Kidney glomerular epithelial cell (primary cell): ENCODE measurements around the gene CD79A.

Source experiments
- DNase-seq: peaks from one replicate; lab custom pipeline; 2025; lab: John Stamatoyannopoulos, UW

The CD79A gene

DNA sequence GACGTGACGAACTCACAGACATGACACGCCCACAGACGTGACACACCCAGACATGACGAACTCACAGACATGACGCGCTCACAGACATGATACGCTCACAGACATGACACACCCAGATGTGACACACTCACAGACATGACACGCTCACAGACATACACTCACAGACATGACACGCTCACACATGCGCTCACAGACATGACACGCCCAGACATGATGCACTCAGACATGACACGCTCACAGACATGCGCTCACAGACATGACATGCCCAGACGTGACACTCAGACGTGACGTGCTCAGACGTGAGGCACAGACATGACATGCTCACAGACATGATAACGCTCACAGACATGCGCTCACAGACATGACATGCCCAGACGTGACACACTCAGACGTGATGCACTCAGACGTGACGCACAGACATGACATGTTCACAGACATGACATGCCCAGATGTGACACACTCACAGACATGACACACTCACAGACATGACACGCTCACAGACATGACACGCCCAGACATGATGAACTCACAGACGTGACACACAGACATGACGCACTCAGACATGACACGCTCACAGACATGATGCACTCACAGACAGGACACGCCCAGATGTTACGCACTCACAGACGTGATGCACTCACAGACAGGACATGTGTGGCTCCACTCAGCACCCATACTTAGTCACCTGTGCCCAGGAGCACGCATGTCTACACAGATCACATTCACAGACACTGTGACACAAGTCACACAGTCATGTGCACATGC, 43.1 kb downstream of the CD79A start:
- DNase-seq = no peak

GRCh38 chr19:41920882-41921576, 44.0 kb downstream of the CD79A start:
- no peak for DNase-seq

GRCh38 chr19:41921577-41922576, 44.8 kb downstream of the CD79A start:
- no peak for DNase-seq

- DNase-seq = no peak
Measured at GRCh38 chr19:41922585-41922984, 45.5 kb downstream of the CD79A start.

GRCh38 chr19:41923045-41923788, 46.1 kb downstream of the CD79A start:
- no peak for DNase-seq

DNA sequence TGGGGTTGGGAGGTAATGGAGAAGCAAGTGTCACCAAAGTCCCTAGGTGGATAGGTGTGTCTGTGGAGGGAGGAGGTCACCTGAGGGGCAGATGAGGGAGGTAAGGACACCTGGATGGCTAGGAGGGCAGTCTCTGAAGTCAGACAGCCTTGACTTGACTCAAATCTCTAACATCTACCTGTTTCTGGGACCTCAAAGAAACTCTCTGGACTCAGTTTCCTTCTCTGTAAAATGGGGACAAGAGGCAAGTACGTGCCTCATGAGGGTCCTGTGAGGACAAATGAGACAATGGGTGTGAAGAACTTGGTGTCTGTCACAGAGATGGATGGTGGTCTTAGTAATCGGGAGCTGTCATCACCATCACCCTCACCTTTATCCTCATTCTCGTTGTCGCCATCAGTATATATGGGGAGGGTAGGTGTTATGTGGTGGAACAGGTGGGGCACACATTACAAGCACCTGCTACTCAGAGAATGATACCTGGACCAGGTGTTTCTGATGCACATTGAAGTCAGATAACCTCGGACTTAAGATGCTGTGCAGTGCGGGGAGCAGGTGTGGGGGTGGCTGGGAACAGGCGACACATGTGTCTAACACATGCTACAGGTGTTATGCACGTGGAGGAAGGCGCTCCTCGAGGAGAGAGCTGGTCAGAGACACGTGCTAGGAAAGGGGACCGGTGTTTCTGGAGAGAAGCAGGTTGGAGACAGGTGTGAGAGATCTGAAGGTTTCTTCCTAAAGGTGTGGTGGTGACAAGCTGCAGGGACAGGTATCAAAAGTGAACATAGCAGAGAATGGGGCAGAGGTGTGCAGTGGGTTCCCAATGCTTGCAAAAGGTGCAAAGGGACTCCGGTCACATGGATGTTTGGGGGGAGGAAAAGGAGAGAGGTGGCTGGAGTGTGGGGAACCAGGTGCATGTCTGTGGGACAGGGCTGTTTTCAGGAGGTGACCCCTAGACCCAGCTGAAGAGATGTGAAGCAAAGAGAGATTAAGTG, 47.4 kb downstream of the CD79A start:
- no peak for DNase-seq

GRCh38 chr19:41925208-41926003, 48.3 kb downstream of the CD79A start:
- DNase-seq = no peak

DNA sequence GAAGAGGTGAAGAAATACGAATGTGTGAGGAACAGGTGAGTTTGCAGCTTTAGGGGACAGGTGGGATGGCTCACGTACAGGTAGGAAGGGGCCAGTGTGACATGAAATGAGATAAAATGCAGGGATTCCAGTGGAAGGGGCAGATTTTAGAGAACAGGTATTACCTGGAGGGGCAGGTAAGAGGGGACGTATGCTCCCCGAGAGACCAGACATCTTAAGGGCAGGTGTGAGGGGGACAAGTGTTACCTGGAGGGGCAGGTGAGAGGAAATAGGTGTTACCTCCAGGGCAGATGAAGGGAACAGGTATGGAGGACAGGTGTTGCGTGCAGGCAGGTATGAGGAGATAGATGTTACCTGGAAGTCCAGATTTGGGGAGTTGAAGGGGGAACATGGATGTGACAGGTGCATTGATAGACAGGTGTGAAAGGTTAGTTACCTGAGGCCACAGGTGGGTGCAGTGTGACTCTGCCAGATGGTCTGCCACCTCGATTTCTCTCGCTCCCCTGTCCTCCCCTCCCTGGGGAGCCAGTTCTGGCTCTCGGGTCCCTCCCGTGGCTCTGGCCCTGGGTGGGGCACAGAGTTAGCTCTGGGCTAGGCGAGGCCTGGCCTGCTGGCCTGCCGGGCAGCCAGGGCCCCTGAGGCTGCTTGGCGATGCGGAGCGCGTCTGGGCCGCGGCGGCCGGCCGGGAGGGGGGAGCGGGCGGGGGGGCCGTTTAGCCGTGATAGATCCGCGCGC, 49.1 kb downstream of the CD79A start:
- DNase-seq = no peak

DNA sequence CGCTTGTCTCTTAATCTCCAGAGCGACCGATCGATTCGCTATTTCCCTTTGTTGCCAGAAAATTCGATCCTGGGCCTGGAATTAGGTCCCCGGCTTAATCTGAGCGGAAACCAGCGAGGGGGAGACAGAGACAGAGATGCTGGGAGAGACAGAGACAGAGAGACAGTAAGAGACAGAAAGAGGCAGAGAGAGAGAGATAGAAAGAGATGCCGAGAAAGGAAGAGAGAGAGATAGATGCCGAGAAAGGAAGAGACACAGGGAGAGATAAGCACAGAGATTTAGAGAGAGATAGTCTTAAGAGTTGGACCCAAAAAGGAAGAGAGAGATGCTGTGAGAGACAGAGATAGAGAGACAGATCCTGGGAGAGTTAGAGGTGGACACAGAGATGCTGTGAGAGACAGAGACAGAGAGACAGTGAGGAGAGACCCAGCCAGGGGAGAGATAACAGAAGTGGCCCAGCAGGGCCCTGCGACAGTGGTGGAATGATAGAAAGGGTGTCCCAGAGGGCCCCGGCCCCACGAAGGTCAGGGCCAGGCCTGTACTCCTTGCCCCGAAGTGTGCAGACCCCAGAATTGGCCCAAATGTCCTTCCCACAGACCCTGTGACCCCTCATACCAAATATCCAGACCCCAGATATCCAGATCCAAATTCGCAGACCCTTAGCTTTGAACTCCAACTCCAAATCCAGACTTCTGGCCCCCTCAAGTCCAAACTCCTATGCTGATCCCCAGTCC, 49.9 kb downstream of the CD79A start:
- DNase-seq = no peak

DNA sequence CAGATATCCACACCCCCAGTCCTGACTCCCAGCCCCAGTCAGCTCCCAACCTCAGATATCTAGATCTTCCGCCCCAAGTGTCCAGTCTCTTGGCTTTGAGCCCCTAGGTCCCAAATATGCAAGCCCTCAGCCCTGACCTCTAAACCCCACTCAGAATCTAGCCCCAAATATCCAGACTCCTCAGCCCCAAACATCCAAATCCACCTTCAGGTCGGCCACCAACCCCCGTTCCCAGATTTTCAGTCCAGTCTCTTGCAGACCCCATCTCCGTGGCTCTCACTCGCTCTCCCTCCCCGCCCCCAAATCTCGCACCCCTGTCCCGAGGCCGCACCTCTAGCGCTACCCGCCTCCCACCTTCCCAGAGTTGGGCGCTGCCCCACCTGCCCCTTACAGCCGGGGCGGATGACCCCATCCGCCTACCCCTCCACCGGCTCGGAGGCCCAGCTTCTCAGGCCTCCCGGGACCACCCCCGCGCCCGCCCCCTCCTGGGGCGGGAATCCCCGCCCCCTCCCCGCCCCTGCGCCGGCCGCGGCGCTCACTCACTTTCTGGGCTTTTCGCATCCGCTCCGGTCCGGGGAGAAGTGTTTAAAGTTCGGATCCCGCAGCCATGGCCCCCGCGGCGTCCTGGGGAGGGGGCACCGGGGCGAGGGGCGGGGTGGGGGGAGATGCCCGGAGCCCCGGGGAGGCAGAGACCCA, 50.6 kb downstream of the CD79A start:
- DNase-seq = no peak

- DNase-seq = no peak
Measured at GRCh38 chr19:41928221-41928683, 51.2 kb downstream of the CD79A start, which contains the start of gene ERFL. Gene ERFL (minus strand): TSS chr19:41928449. CDS start chr19:41912919, 15,530 bp downstream.

DNA sequence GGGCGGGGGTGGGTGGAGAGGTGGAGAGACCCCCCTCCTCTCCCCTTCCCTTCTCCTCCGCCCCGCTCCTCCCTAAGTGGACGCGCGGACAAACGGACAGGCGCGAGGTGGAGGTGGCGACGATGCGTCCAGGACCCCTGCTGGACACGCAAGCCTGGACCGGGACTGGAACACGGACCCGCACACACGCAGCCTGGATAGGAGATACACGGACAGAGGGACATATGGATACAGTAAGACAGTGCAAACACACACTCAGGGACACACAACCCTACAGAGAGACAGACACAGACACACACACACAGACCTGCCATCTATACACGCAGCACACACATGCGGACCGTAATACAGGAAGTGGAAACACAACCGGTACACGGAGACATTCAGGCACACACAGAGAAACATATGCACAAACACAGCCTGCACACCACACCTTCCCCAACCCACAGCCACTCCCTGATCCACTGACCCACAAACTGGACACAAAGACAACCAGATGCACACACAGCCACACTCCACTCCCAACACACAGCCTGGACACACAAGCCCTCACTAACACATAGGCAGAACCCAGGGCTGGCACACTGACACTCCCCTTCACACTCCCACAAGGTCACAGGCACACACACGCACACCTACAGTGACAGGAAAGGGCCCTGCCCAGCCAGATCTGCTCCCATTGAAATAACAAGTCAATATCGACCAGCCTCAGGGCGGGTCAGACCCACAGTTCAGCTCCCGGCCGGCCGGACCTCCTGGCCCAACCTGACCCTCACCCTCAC, 51.9 kb downstream of the CD79A start:
- DNase-seq = no peak

GRCh38 chr19:41929536-41930071, 52.5 kb downstream of the CD79A start:
- no peak for DNase-seq

DNA sequence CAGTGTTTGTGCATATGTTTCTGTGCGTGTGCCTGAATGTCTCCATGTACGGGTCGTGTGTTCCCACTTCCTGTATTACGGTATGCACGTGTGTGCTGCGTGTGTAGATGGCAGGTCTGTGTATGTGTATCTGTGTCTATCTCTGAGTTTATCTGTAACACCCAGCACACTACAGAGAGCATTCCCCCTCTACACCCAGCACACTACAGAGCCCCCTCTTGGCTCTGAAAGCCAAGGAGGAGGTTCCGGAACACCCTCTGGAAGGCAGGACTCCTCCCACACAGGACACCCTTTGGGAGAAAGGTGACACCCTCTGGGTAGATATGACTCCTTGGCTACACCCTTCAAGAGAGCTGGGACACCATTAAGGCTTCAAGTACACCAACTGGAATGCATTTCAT, 53.2 kb downstream of the CD79A start:
- no peak for DNase-seq
